Activated T-helper 2 cell treated with anti-CD3 and anti-CD28 coated beads, Interferon-gamma antibody, Interleukin-2, Interleukin-4, amounts not matched to agents 10 μg/mL and 5 μg/mL and 100 μg/mL, durations not matched to agents 14 hours and 24 hours and 36 hours (primary cell): ENCODE data around the gene ARHGAP22. TPM values are rescaled to one million over a fixed set of nuclear protein-coding genes. Genes with fewer than 3 reads are reported as not detected.

Source experiments
- DNase-seq: peaks from one replicate; pipeline ENCODE4 v3.0.0; 2021; ENCODE audit warnings: low spot score
- H3K27ac Mint-ChIP-seq: one replicate; pipeline ENCODE4 v1.8.0; 2021; ENCODE audit warnings: mixed read lengths
- H3K27me3 Mint-ChIP-seq: one replicate; pipeline ENCODE4 v1.8.0; 2021; ENCODE audit warnings: low read depth, mixed read lengths
- H3K36me3 Mint-ChIP-seq: one replicate; pipeline ENCODE4 v1.8.0; 2021; ENCODE audit warnings: low read depth, mixed read lengths
- H3K4me1 Mint-ChIP-seq: one replicate; pipeline ENCODE4 v1.8.0; 2021; ENCODE audit warnings: low read depth, mixed read lengths
- H3K4me3 Mint-ChIP-seq: one replicate; pipeline ENCODE4 v1.8.0; 2021; ENCODE audit warnings: low read depth, mild to moderate bottlenecking, moderate library complexity, mixed read lengths
- H3K9me3 Mint-ChIP-seq: one replicate; pipeline ENCODE4 v1.8.0; 2021; ENCODE audit warnings: mixed read lengths
- intact Hi-C: fragments of 100-400 bp; cut with micrococcal nuclease; formaldehyde crosslinking; loops from one replicate; pipeline ENCODE4 v1.15.1; 2023
- total RNA-seq: library from RNA; stranded (reverse); gene quantifications from 2 replicates; pipeline ENCODE4 v1.2.3, GENCODE V29; 2022

ARHGAP22 gene
- total RNA-seq, 1 donor from 2014 or later = 0.43 TPM

GRCh38 chr10:48564466-48565160 lies 40.3 kb downstream of the ARHGAP22 start:
- Mint-ChIP-seq H3K9me3 (no peaks in the 10 kb centered on the region), H3K4me1 (no peaks in the 10 kb centered on the region), H3K27ac (no peak overlapping the region), H3K36me3 (no peaks in the 10 kb centered on the region), H3K4me3 (no peak overlapping the region), H3K27me3 (peaks cover 8% of the 10 kb centered on the region)
- DNase-seq = no peak
- intact Hi-C loops = no loop called here

- no peaks in the 10 kb centered on the region for H3K9me3 Mint-ChIP-seq
- H3K36me3 Mint-ChIP-seq = no peaks in the 10 kb centered on the region
- no peaks in the 10 kb centered on the region for H3K4me1 Mint-ChIP-seq
- no peaks in the 10 kb centered on the region for H3K27me3 Mint-ChIP-seq
- intact Hi-C loops = no loop called here
- H3K4me3 Mint-ChIP-seq = no peak overlapping the region
- no peak overlapping the region for H3K27ac Mint-ChIP-seq
- peak; percentile 1 for DNase-seq
Observed at GRCh38 chr10:48557511-48558123, 47.3 kb downstream of the ARHGAP22 start.

GRCh38 chr10:48556713-48557112 lies 48.2 kb downstream of the ARHGAP22 start:
- Mint-ChIP-seq H3K9me3 (no peaks in the 10 kb centered on the region), H3K27me3 (no peaks in the 10 kb centered on the region), H3K27ac (no peak overlapping the region), H3K36me3 (no peaks in the 10 kb centered on the region), H3K4me3 (no peak overlapping the region), H3K4me1 (no peaks in the 10 kb centered on the region)
- DNase-seq = peak; percentile 1
- intact Hi-C loops = no loop called here

GRCh38 chr10:48556065-48556464 lies 48.8 kb downstream of the ARHGAP22 start:
- Mint-ChIP-seq H3K36me3 (no peaks in the 10 kb centered on the region), H3K4me1 (no peaks in the 10 kb centered on the region), H3K27ac (no peak overlapping the region), H3K4me3 (no peak overlapping the region), H3K9me3 (no peaks in the 10 kb centered on the region), H3K27me3 (no peaks in the 10 kb centered on the region)
- no peak for DNase-seq
- intact Hi-C loops = no loop called here

- DNase-seq = peak; percentile 1
- no peaks in the 10 kb centered on the region for H3K27me3 Mint-ChIP-seq
- H3K36me3 Mint-ChIP-seq = no peaks in the 10 kb centered on the region
- no peak overlapping the region for H3K27ac Mint-ChIP-seq
- H3K4me3 Mint-ChIP-seq = no peak overlapping the region
- H3K4me1 Mint-ChIP-seq = no peaks in the 10 kb centered on the region
- H3K9me3 Mint-ChIP-seq = no peaks in the 10 kb centered on the region
- intact Hi-C loops = no loop called here
Observed at GRCh38 chr10:48555310-48556042, 49.4 kb downstream of the ARHGAP22 start.

DNA sequence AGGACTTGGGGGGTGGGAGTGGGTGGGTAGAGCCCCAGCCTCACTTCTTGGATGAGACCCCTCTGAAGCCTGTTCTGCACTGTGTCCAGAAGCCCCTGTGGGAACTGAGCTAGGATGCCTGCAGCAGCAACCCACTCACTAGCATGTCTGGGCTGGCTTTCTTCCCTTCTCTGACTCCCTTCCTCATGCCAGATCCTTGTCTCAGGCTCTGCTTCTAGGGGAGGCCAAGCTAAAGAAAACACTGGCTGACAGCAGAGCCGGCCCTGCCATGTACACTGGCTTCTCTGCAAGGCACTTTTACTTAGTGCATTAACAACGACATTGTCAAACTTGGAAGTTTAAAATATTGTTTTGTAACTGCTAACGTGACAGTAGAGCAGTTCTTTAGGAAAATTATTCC lies 50.2 kb downstream of the ARHGAP22 start:
- Mint-ChIP-seq H3K4me1 (no peaks in the 10 kb centered on the region), H3K27ac (no peak overlapping the region), H3K36me3 (no peaks in the 10 kb centered on the region), H3K9me3 (no peaks in the 10 kb centered on the region), H3K27me3 (no peaks in the 10 kb centered on the region), H3K4me3 (no peak overlapping the region)
- intact Hi-C loops = no loop called here
- no peak for DNase-seq

- Mint-ChIP-seq H3K9me3 (no peaks in the 10 kb centered on the region), H3K27me3 (no peaks in the 10 kb centered on the region), H3K4me1 (no peaks in the 10 kb centered on the region), H3K36me3 (no peaks in the 10 kb centered on the region), H3K4me3 (no peak overlapping the region), H3K27ac (no peak overlapping the region)
- no peak for DNase-seq
- intact Hi-C loops = no loop called here
Observed at GRCh38 chr10:48554246-48554645, 50.6 kb downstream of the ARHGAP22 start.

GRCh38 chr10:48552946-48553564 lies 51.8 kb downstream of the ARHGAP22 start:
- Mint-ChIP-seq H3K27me3 (no peaks in the 10 kb centered on the region), H3K36me3 (no peaks in the 10 kb centered on the region), H3K4me1 (no peaks in the 10 kb centered on the region), H3K4me3 (no peak overlapping the region), H3K27ac (no peak overlapping the region), H3K9me3 (no peaks in the 10 kb centered on the region)
- DNase-seq = no peak
- intact Hi-C loops = loop anchor here (1.0 kb wide), 1 partner anchor 103 kb away; no protein-coding TSS in a partner anchor

DNA sequence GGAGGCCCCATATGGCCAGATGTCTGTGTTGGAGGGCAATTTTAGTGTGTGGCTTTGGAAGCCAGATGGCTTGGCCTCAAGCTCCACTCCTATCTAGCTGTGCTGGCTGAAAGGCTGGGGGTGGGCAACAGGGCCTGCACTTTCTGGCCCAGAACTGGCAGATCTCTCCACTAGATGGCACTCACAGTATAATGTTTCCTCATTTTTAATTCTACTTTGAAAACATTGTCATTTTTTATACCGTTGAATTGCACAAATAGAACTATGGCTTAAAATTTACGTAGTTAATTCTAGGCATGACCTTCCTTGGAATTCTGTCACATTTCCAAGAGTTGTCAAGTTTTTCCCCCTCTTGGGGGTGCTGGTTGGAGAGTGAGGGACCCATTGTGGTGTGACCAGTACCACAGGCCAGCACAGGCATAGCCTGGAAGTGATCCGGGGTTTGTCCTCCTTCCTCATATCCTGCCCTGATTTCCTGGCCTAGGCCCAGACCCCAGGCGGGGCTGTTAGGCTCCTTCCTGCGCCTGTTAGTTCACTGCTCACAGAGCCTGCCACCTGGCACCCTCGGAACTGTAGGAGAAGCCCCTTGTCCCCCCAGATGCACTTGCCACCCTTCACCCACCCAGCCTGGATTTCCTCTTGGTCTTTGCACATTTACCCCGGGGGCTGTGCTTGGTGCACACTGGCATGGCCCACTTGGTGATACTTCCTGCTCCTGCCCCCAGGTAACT lies 52.8 kb downstream of the ARHGAP22 start:
- DNase-seq = no peak
- no peaks in the 10 kb centered on the region for H3K27me3 Mint-ChIP-seq
- no peak overlapping the region for H3K4me3 Mint-ChIP-seq
- no peak overlapping the region for H3K27ac Mint-ChIP-seq
- no peaks in the 10 kb centered on the region for H3K36me3 Mint-ChIP-seq
- no peaks in the 10 kb centered on the region for H3K9me3 Mint-ChIP-seq
- intact Hi-C loops = loop anchor here (1.0 kb wide), 1 partner anchor 104 kb away; no protein-coding TSS in a partner anchor
- H3K4me1 Mint-ChIP-seq = no peaks in the 10 kb centered on the region

DNA sequence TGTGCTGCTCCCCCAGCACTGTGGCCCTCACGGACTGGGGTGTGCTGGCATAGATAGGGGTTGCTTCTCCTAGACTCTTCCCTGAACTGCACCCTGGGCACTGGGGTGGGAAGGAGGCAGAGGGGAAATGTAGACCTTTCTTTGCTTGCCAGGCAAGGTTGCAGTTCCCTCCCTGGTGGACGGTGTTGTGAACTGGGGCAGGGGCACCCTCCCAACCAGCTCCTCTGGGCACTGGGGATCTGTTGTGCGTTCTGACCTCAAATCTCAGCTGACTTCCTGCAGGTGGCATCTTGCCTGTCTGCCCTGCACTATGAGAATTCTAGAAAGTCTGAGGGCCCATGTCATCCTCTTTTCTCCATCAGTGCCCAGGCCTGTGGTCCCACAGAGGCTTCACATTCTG lies 53.9 kb downstream of the ARHGAP22 start:
- no peak for DNase-seq
- H3K27me3 Mint-ChIP-seq = no peaks in the 10 kb centered on the region
- no peaks in the 10 kb centered on the region for H3K9me3 Mint-ChIP-seq
- intact Hi-C loops = no loop called here
- no peaks in the 10 kb centered on the region for H3K36me3 Mint-ChIP-seq
- H3K4me3 Mint-ChIP-seq = no peak overlapping the region
- no peak overlapping the region for H3K27ac Mint-ChIP-seq
- no peaks in the 10 kb centered on the region for H3K4me1 Mint-ChIP-seq

- Mint-ChIP-seq H3K4me1 (no peaks in the 10 kb centered on the region), H3K36me3 (no peaks in the 10 kb centered on the region), H3K27me3 (no peaks in the 10 kb centered on the region), H3K4me3 (no peak overlapping the region), H3K9me3 (no peaks in the 10 kb centered on the region), H3K27ac (no peak overlapping the region)
- no peak for DNase-seq
- intact Hi-C loops = no loop called here
Observed at GRCh38 chr10:48550071-48550691, 54.7 kb downstream of the ARHGAP22 start.

GRCh38 chr10:48549236-48549635 lies 55.6 kb downstream of the ARHGAP22 start:
- Mint-ChIP-seq H3K4me3 (no peak overlapping the region), H3K36me3 (no peaks in the 10 kb centered on the region), H3K9me3 (no peaks in the 10 kb centered on the region), H3K27me3 (no peaks in the 10 kb centered on the region), H3K4me1 (no peaks in the 10 kb centered on the region), H3K27ac (no peak overlapping the region)
- DNase-seq = no peak
- intact Hi-C loops = no loop called here
